HUDEP-2 (cell line): ENCODE results near the gene TDRD1.

Experiments
- DNase-seq, 76 experiments: peaks; one replicate each; lab custom pipeline; 2025; ENCODE audit not compliant: unreplicated experiment in 76 of 76; lab: John Stamatoyannopoulos, UW

Gene TDRD1

GRCh38 chr10:114258274-114258840 is 79.2 kb downstream of the TDRD1 start:
- DNase-seq, result peak in 20 of 76 experiments; percentile 0 to 23 (median 10)

GRCh38 chr10:114259824-114260223 is 80.7 kb downstream of the TDRD1 start:
- no peak for DNase-seq

DNA sequence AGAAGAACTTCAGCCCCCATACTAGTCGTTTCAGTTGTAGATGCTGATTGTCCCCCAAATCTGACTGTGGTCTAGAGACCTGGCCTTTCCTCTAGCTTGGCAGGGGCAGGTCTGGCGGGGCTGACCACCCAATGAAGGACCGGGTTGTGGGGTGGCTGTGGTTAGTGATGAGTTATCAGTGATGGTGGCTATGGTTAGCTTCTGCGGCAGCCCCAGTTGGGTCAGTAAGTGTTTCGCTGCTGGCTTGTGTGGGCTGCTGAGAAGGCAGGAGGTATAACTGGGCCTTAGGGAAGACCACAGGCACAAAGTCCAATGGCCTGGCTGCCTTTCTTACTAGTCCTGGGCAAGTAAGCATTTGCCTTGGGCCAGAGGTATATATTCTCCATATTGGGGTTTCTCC is 81.2 kb downstream of the TDRD1 start:
- no peak for DNase-seq

DNA sequence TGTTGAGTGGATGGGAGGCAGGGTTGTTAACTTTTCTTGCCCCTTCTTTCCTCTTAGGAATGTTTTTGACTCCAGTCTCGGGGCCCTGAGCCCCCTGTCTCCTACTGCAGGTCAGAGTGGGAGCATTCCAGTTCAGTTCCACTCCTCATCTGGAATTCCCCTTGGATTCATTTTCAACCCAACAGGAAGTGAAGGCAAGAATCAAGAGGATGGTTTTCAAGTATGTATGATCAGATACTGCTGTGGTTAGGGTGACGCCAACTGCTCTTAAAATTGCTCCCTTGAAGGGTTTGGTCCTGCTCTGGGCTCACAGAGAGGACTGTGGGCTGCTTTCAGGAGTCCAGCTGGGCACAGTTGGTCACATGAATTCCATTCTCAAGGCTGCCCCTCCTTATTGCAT is 81.9 kb downstream of the TDRD1 start:
- DNase-seq, result peak in 1 of 76 experiments; percentile 3

DNA sequence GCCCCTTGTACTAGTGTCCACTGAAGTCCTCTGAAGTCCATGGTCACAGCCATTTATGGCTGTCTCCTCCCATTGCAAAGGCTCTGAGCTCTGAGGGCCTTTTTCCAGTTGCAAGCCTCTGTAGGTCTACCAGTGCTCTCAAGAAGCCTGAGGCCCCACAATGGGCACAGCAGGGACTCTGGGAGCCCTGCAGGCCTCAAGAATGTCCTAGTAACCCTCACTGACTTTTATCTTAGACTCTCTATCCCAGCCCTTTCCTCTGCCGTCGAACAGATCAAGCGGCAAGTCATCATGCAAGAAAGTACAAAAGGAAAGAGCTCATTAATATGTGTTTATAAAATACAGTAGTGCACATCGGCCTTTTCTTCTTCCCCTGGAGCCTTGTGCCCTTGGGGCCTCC is 83.3 kb downstream of the TDRD1 start:
- DNase-seq, result no peak

GRCh38 chr10:114265392-114266053 is 86.4 kb downstream of the TDRD1 start:
- DNase-seq, result no peak

- DNase-seq, result peak in 63 of 76 experiments; percentile 3 to 76 (median 38)
These were observed 87.4 kb downstream of the TDRD1 start for GRCh38 chr10:114266521-114266920.

- DNase-seq, result no peak
These were observed 92.1 kb downstream of the TDRD1 start for GRCh38 chr10:114271075-114271778.

DNA sequence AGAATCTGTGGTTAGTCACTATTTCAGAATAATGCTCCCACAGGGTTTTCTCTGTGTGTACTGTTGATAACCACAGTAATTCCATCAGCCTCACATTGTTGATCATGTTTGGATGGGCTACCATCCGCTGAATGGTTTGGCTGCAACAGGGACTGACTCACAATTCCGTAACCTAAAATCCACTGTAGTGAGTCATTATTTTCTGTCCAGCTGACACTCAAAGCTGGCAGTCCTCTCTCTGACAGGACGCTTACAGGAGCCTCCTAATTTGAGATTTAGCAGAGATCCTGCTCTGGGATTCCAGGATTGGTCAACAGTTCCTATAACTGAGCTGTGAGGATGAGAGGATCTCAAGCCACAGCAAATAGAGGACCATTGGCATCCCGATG is 92.6 kb downstream of the TDRD1 start:
- DNase-seq, result no peak

- no peak for DNase-seq
These were observed 93.5 kb downstream of the TDRD1 start for GRCh38 chr10:114272696-114273095.

DNA sequence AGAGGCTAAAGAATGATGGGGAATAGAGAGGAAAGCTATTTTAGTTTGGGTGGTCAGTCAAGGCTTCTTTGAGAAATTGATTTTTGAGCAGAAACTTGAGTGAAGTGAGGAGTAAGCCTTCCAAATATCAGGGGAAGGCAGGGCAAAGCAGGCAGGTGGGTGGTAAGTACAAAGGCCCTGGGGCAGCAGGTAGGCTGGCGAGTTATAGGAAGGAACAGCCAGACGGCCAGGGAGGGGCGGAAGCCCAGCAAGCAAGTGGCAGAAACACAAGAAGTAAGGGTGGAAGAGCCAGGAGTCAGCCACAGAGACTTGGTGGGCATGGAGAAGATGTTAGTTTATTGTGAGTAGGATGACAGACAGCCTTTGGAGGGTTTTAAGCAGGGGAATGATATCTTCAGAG is 94.8 kb downstream of the TDRD1 start:
- no peak for DNase-seq

GRCh38 chr10:114274616-114275453 is 95.7 kb downstream of the TDRD1 start:
- DNase-seq, result no peak

- no peak for DNase-seq
These were observed 96.9 kb downstream of the TDRD1 start for GRCh38 chr10:114276066-114276465.

DNA sequence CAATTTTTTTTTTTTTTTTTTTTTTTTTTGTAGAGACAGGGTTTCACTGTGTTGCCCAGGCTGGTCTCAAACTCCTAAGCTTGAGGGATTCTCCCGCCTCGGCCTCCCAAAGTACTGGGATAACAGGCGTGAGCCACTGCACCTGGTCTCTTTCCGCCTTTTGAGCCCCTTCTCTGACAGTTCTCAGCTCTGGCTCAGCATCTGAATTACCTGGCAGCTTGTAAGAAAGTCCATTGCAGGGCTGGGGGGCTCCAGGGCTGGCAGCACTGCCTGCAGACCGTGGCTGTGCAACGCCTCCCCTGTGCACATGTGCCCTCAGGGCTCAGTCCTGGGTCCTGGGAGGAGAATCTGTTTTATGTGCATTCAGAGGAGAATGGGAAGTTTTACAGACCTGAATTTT is 97.5 kb downstream of the TDRD1 start:
- DNase-seq, result no peak

GRCh38 chr10:114278140-114278883 is 99.2 kb downstream of the TDRD1 start:
- DNase-seq, result no peak

- no peak for DNase-seq
These were observed 99.7 kb downstream of the TDRD1 start for GRCh38 chr10:114278884-114279191.

GRCh38 chr10:114279289-114279688 is 100.1 kb downstream of the TDRD1 start:
- no peak for DNase-seq

DNA sequence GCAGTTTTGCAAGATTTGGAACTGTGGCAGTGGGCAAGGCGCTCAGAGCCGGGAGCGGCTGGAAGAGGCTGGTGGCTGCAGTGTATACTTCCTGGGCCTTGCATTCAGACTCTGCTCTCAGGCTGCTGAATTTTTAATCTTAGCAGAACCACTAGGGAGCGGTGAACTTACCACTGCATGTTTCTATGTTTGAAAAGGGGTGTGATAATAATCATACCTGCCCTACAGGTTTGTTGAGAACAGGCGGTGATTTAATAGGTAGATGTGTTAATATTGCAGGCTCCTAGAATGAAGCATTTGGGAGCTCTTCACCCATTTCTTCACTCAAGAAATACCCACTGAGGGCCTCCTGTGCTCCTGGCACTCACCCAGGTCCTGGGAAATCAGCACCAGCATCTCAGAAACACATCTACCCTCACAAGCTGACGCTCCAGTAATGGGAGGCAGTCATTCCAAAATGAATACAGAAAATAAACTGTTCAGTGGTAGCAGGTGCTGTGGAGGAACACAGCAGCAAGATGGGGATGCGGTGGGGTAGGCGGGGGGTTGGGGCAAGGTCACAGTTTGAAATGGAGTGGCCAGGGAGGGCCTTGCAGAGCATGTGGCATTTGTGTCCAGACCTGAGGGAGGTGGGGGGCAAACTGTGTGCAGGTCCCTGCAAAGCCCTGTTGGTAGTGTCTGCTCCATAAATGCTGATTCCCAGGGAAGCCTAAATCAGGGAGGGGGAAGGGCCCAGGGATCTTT is 100.9 kb downstream of the TDRD1 start:
- no peak for DNase-seq

- DNase-seq, result no peak
These were observed 101.9 kb downstream of the TDRD1 start for GRCh38 chr10:114281006-114281405.

DNA sequence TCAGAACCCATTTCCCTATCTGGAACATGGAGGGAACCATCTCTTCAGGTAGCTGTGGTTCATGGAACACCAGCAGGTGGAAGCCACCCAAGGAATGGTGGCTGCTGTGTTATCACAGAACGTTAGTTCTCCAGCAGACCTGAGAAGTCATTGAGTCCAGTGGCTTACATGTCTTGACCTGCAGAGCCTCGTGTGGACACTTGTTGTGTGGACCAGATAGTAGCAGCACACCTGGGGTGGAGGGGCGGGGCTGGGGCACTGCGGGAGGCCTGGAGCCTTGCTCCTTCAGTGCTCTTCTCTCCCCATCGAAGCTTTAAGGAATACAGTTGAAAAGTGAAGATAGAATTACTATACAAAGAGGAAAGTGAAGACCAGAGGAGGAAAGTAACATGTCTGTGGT is 102.3 kb downstream of the TDRD1 start:
- DNase-seq, result no peak
